Measurements from ENCODE around the gene SAA2.

SAA2 gene

DNA sequence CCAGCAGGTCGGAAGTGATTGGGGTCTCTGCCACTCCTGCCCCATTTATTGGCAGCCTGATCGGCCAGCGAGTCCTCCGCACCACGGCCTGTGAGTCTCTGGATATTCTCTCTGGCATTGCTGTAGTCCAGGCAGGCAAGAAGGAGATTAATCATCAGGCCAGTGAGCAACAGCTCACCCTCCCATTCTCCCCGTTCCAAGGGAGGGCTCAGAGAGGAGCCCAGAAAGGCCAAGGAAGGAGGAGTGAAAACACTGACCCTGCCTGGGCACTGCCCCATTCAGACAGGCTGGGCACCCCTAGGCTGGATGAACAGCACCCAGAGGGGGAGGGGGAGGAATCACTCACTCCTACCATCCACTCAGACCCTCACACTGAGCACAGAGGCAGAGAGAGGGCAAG lies 3.1 kb downstream of the SAA2 start:
- ATAC-seq (ENCODE audit: insufficient read depth, low read depth) (no peak), DNase-seq (no peak)
- no peak for TF ChIP-seq EZH2 (IDR thresholded peaks at IDR 0.05; ENCODE audit: borderline replicate concordance, low read depth, low read length, severe bottlenecking)
- TF ChIP-seq, protein P1, sequence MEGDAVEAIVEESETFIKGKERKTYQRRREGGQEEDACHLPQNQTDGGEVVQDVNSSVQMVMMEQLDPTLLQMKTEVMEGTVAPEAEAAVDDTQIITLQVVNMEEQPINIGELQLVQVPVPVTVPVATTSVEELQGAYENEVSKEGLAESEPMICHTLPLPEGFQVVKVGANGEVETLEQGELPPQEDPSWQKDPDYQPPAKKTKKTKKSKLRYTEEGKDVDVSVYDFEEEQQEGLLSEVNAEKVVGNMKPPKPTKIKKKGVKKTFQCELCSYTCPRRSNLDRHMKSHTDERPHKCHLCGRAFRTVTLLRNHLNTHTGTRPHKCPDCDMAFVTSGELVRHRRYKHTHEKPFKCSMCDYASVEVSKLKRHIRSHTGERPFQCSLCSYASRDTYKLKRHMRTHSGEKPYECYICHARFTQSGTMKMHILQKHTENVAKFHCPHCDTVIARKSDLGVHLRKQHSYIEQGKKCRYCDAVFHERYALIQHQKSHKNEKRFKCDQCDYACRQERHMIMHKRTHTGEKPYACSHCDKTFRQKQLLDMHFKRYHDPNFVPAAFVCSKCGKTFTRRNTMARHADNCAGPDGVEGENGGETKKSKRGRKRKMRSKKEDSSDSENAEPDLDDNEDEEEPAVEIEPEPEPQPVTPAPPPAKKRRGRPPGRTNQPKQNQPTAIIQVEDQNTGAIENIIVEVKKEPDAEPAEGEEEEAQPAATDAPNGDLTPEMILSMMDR (IDR thresholded peaks at IDR 0.05; ENCODE audit: borderline replicate concordance, extremely low read depth, low read length, poor library complexity, severe bottlenecking): no peak
- Histone ChIP-seq H3K79me2 (ENCODE audit: insufficient read depth, low read length) (no peaks in the 10 kb centered on the region), H2AFZ (ENCODE audit: low read depth, low read length) (no peak overlapping the region), H3K27me3 (ENCODE audit: insufficient read depth, low read length, poor library complexity) (peaks cover 8% of the 10 kb centered on the region), H4K20me1 (ENCODE audit: insufficient read depth, low read length) (no peaks in the 10 kb centered on the region), H3K4me2 (ENCODE audit: insufficient read depth, low read length) (no peak overlapping the region), H3K9me3 (ENCODE audit: insufficient read depth, low read length, severe bottlenecking) (no peaks in the 10 kb centered on the region), H3K4me3 (ENCODE audit: low read depth in 1 of 2, low read length in 2 of 2) (no peak overlapping the region), H3K36me3 (ENCODE audit: insufficient read depth, low read length) (no peaks in the 10 kb centered on the region), H3K27ac (ENCODE audit: low read length) (no peak overlapping the region), H3K9ac (ENCODE audit: low read depth, low read length) (no peak overlapping the region), H3K4me1 (ENCODE audit: insufficient read depth, low read length) (no peaks in the 10 kb centered on the region)

DNA sequence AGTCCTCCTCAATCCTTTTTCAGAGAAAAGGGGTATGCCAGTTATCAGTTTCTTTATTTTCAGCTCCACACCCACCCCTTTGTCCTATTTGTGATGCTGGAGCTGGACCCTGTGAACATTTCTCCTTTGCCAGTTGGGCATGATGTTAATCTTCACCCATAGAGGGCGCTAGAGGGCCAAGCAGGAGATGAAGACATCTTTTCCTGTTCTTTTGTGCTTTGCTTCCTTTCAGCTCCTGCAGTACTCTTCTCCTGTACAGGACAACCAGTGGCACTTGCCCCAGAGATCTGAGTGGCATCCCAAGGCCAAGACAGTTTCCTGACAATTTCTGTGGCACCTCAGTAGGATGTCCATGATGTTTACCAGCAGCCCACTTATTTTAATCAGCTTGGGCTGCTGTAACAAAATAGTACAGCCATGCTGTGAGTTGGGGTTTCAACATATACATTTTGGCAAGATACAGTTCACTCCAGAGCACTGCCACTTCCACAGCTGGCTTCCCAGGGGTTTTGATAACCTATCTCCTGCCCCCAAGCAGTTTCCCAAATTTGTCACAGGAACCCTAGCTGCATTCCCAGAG lies 4.6 kb downstream of the SAA2 start:
- H3K9me3 ChIP-seq (ENCODE audit: insufficient read depth, low read length, severe bottlenecking): no peaks in the 10 kb centered on the region
- H3K4me1 ChIP-seq (ENCODE audit: insufficient read depth, low read length): no peaks in the 10 kb centered on the region
- no peaks in the 10 kb centered on the region for H4K20me1 ChIP-seq (ENCODE audit: insufficient read depth, low read length)
- H3K36me3 ChIP-seq (ENCODE audit: insufficient read depth, low read length): no peaks in the 10 kb centered on the region
- H3K27me3 ChIP-seq (ENCODE audit: insufficient read depth, low read length, poor library complexity): peaks cover 14% of the 10 kb centered on the region
- peak; percentile 80 for ATAC-seq (ENCODE audit: insufficient read depth, low read depth)
- DNase-seq: peak; percentile 68
- H3K4me2 ChIP-seq (ENCODE audit: insufficient read depth, low read length): no peak overlapping the region
- no peaks in the 10 kb centered on the region for H3K79me2 ChIP-seq (ENCODE audit: insufficient read depth, low read length)
- H3K27ac ChIP-seq (ENCODE audit: low read length): no peak overlapping the region
- peak overlapping the region; percentile 51 for H2AFZ ChIP-seq (ENCODE audit: low read depth, low read length)
- no peak overlapping the region for H3K9ac ChIP-seq (ENCODE audit: low read depth, low read length)
- no peak for TF ChIP-seq EZH2 (IDR thresholded peaks at IDR 0.05; ENCODE audit: borderline replicate concordance, low read depth, low read length, severe bottlenecking)
- TF ChIP-seq, protein P1 (IDR thresholded peaks at IDR 0.05; ENCODE audit: borderline replicate concordance, extremely low read depth, low read length, poor library complexity, severe bottlenecking): peak; percentile 97
- H3K4me3 ChIP-seq (ENCODE audit: low read depth in 1 of 2, low read length in 2 of 2): no peak overlapping the region

DNA sequence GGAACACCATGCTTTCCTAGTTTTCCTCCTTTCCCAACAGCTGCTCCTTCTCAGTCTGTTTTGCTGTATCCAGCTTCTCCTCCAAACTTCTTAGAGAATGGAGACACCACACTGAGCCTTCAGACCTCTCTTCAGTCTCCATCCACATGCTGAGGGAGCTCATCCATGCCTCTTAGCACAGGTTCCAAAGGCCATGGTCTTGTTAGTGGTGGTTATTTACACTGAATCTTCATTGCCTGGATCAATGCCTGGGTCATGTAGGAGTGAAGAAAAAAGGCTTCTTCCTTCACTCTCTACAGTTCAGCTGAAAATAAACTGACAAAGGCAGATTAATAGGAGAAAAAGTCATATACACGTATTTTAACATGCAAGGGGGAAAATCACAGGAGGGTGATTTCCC lies 8.8 kb downstream of the SAA2 start:
- no peak for TF ChIP-seq EZH2 (IDR thresholded peaks at IDR 0.05; ENCODE audit: borderline replicate concordance, low read depth, low read length, severe bottlenecking)
- peaks cover 34% of the 10 kb centered on the region for H3K27me3 ChIP-seq (ENCODE audit: insufficient read depth, low read length, poor library complexity)
- no peak overlapping the region for H3K4me3 ChIP-seq (ENCODE audit: low read depth in 1 of 2, low read length in 2 of 2)
- H3K9me3 ChIP-seq (ENCODE audit: insufficient read depth, low read length, severe bottlenecking): no peaks in the 10 kb centered on the region
- H4K20me1 ChIP-seq (ENCODE audit: insufficient read depth, low read length): no peaks in the 10 kb centered on the region
- no peak overlapping the region for H2AFZ ChIP-seq (ENCODE audit: low read depth, low read length)
- no peak overlapping the region for H3K27ac ChIP-seq (ENCODE audit: low read length)
- no peaks in the 10 kb centered on the region for H3K79me2 ChIP-seq (ENCODE audit: insufficient read depth, low read length)
- ATAC-seq (ENCODE audit: insufficient read depth, low read depth): no peak
- DNase-seq: no peak
- H3K9ac ChIP-seq (ENCODE audit: low read depth, low read length): no peak overlapping the region
- H3K36me3 ChIP-seq (ENCODE audit: insufficient read depth, low read length): no peaks in the 10 kb centered on the region
- no peak overlapping the region for H3K4me2 ChIP-seq (ENCODE audit: insufficient read depth, low read length)
- no peaks in the 10 kb centered on the region for H3K4me1 ChIP-seq (ENCODE audit: insufficient read depth, low read length)

DNA sequence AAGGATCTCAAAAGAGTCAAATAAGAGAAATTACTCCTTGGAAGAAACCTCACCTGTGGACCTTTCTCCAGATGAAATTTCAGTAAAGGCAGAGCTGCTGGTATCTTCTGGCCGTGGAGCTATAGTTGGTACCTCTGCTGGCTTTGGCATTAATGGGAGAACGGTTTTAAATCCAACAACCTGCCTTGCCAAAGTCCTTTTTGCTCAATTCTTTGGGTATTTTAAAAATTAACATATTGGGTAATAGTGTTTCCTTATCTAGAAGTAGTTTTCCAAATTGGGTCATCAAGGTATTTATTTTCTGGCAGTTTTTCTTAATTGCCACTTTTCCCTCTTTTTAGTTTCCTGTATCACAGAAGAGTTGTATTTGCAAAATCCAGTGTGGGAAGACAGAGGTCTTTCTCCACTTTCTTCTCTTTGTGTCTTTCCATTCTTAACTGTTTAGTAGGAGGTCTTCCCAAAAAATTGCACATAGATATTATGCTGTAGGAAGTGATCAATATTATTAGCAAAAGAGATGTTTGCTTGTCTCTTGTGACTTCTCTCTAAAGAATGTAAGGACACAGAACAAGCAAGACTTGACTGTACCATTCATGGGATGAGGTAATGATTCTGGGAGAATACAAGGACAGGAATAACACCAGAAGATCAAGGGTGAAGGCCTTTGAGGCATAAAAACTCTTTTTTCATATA lies 11.7 kb downstream of the SAA2 start, which contains the start of gene SAA4:
Gene SAA4, minus strand, starts transcription at position 139 of the 693 bp plus-strand sequence. CDS start 876 bp downstream, outside the sequence.
- DNase-seq (no peak), ATAC-seq (ENCODE audit: insufficient read depth, low read depth) (no peak)
- TF ChIP-seq, protein P1 (IDR thresholded peaks at IDR 0.05; ENCODE audit: borderline replicate concordance, extremely low read depth, low read length, poor library complexity, severe bottlenecking): no peak
- H2AFZ ChIP-seq (ENCODE audit: low read depth, low read length): no peak within 1 kb of the TSS
- no peak within 1 kb of the TSS for H3K4me3 ChIP-seq (ENCODE audit: low read depth in 1 of 2, low read length in 2 of 2)
- H4K20me1 ChIP-seq (ENCODE audit: insufficient read depth, low read length): no peaks in the 10 kb centered on the region
- no peaks in the 10 kb centered on the region for H3K79me2 ChIP-seq (ENCODE audit: insufficient read depth, low read length)
- H3K4me2 ChIP-seq (ENCODE audit: insufficient read depth, low read length): no peak within 1 kb of the TSS
- no peaks in the 10 kb centered on the region for H3K9me3 ChIP-seq (ENCODE audit: insufficient read depth, low read length, severe bottlenecking)
- no peaks in the 10 kb centered on the region for H3K4me1 ChIP-seq (ENCODE audit: insufficient read depth, low read length)
- H3K27me3 ChIP-seq (ENCODE audit: insufficient read depth, low read length, poor library complexity): peaks cover 37% of the 10 kb centered on the region
- H3K9ac ChIP-seq (ENCODE audit: low read depth, low read length): no peak within 1 kb of the TSS
- no peak within 1 kb of the TSS for H3K27ac ChIP-seq (ENCODE audit: low read length)
- H3K36me3 ChIP-seq (ENCODE audit: insufficient read depth, low read length): no peaks in the 10 kb centered on the region

Data from DND-41 (cell line).